GM19238 (cell line): ENCODE measurements around the gene AFMID.
"Not testable (repeated sequence)": the region's sequence is repeated elsewhere in the genome, so short reads cannot be mapped to it uniquely, and the experiment has no call there.

ENCODE experiments used
- DNase-seq: peaks from one replicate; pipeline ENCODE4 v3.0.0; 2011; ENCODE audit warnings: low spot score; ENCODE audit not compliant: insufficient read length

Gene AFMID

GRCh38 chr17:78219396-78220150 is 32.4 kb downstream of the AFMID start:
- no peak for DNase-seq

- no peak for DNase-seq
These were observed 35.9 kb downstream of the AFMID start for GRCh38 chr17:78223061-78223460.

GRCh38 chr17:78223765-78224164 is 36.6 kb downstream of the AFMID start:
- DNase-seq: no peak

- DNase-seq: no peak
These were observed 37.3 kb downstream of the AFMID start for GRCh38 chr17:78224231-78225087.

- DNase-seq: no peak
These were observed 38.1 kb downstream of the AFMID start for GRCh38 chr17:78225088-78225865.

- no peak for DNase-seq
These were observed 39.0 kb downstream of the AFMID start for GRCh38 chr17:78226055-78226758.

- no peak for DNase-seq
These were observed 39.7 kb downstream of the AFMID start for GRCh38 chr17:78226759-78227454.

- DNase-seq: no peak
These were observed 40.3 kb downstream of the AFMID start for GRCh38 chr17:78227455-78227916.

- no peak for DNase-seq
These were observed 41.0 kb downstream of the AFMID start for GRCh38 chr17:78228176-78228575.

GRCh38 chr17:78230252-78230962 is 43.2 kb downstream of the AFMID start:
- DNase-seq: no peak

- no peak for DNase-seq
These were observed 44.1 kb downstream of the AFMID start, which contains the start of gene TMEM235 for GRCh38 chr17:78230996-78231935. TSS of gene TMEM235 (plus strand) at chr17:78231631. CDS start at chr17:78232024, 393 bp downstream.

- no peak for DNase-seq
These were observed 45.1 kb downstream of the AFMID start for GRCh38 chr17:78231991-78232858.

GRCh38 chr17:78232859-78233173 is 45.7 kb downstream of the AFMID start:
- DNase-seq: no peak

- DNase-seq: no peak
These were observed 46.5 kb downstream of the AFMID start for GRCh38 chr17:78233678-78234077.

GRCh38 chr17:78234261-78234865 is 47.2 kb downstream of the AFMID start:
- DNase-seq: no peak

- not testable (repeated sequence) for DNase-seq
These were observed 47.9 kb downstream of the AFMID start for GRCh38 chr17:78235022-78235421.

GRCh38 chr17:78235885-78236284 is 48.7 kb downstream of the AFMID start:
- DNase-seq: no peak
